Measurements from ENCODE around the gene TXNDC8.

The TXNDC8 gene

DNA sequence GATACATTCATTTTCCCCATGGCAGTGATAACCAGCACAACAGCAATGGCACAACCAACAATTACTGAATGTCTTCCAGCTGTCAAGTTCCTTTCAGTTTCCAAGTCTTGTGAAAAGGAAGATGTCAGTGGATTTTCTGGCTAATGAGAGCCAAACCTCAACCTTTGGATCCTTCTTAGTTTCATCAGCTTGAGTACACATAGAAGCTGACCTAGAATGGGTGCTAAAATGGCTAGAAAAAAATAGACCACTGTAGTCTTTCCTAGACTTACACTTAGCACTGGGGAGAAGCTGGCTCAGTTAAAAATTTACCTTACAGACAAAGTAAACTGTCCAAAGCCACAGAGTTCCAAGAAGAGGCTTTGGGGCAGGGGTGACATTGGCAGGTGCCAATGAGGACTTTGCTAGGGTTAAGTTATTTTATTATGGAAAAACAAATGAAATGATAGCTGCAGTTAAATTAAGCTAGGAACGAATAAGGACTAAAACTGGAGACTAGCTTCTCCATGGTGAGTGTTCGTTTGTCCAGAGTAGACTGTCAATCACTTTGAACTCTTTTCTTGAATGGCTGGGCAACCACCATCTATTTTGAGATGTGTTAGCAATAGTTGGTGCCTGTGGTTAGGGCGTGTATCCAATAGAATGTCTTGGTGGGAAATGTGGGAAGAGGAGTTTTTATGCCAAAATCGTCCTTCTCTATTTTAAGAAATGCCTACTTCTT is 55.5 kb downstream of the TXNDC8 start:
- no peak for DNase-seq (ENCODE audit: low read depth in 2 of 3, low spot score in 2 of 3)

DNA sequence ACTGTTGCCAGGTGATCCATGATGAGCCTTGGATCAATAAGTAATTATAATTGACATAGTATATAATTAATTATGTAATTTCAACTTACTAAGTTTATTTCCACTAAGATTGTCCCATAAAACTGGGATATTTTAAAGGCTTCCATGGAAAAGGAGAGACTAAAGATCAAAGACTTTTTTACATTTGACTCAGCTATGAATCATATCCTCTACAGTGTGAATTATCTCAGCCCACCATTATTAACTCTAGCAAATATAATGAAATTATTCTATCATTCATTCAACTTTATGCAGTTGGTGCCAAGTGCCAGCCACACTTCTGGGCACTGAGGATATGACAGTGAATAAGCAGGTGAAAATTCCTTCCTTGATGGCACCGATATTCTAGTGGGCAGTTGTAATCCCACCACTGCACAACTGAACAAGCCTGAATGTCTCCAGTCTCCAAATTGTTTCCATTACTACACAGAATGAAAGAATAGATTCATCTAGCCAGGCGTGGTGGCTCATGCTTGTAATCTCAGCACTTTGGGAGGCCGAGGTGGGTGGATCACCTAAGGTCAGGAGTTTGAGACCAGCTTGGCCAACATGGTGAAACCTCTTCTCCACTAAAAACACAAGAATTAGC is 59.5 kb downstream of the TXNDC8 start:
- no peak for DNase-seq (ENCODE audit: low read depth in 2 of 3, low spot score in 2 of 3)

DNA sequence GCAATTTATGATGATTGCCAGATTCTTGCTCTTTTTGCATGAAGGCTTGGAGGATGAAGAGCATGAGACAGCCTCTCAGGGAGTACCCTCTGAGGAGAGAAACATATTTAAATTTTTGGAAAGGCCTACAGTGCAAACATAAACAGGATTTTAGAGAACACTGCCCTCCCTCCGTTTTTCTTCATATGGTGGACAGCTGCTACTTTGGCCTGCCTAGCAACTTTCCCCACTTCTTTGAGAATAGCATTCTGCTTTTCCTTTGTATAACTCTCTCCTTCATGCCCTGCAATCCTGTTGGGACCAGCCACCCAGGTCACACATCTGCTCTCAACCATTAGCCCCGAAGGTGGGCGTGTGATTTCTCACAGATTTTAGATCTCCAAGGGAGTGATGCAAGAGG is 60.9 kb downstream of the TXNDC8 start:
- no peak for DNase-seq (ENCODE audit: low read depth in 2 of 3, low spot score in 2 of 3)

DNA sequence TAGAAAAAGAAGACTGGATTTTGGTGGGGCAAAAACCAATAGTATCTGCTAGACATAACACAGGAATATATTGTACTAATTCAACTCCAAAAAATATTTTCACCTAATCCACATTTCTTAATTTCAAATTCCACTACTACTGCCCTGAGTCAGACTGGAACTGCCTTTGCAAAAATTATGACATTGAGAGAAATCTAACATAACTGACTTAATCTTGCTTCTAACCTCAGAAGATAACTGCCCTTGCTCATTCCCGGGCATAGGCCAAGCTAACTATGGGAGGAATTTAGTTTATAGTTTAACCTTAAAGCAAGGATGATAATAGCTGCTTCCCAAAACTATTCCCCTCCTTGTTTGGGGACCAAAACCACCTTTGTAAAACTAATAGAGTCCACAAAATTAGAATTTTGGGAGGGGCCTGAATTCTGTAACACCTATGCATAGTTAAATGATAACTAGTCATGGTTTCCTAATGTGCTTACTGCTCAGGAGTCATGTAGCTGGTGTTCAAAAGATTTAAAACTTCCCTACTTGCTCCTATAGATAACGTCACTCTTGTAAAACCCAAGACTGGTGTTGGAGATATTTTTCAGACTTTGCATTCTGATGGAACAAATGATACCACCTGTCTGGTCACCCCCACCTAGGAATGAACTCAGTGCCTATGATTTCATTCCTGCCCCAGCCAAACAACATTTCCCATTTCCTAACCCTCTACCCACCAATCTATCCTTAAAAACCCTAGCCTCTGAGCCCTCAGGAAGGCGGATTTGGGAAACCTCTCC is 67.3 kb downstream of the TXNDC8 start:
- DNase-seq (ENCODE audit: low read depth in 2 of 3, low spot score in 2 of 3): no peak

DNA sequence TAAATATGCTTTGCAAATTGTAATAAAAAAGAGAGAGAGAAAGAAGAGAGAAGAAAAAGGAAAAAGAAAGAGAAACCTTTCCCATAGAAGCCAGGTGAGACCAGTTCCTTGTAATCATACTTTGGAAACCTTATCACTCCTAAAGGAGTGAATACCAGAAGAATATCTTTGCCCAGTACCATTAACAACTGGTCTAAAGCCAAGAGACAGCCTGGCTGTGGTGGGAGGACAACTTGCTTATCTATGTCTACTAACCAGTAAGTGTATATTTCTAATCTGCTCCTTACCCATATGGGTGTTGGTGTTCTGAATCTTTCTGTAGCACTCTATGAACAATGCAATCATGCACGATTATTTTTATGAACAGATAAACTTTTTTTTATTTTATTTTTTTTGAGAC is 70.9 kb downstream of the TXNDC8 start:
- no peak for DNase-seq (ENCODE audit: low read depth in 2 of 3, low spot score in 2 of 3)

DNA sequence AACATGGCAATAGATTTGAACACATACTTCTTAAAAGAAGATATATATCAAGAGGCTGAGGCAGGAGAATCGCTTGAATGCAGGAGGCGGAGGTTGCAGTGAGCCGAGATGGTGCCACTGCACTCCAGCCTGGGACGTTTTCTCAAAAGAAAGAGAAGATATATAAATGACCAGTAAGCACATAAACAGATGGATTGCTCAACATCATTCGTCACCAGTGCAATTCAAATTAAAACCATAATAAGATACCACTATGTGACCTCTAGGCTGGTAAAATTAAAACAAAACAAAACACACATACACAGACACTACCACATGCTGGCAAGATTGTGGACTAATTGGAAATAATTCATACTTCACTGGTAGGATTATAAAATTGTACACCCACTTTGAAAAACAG is 76.0 kb downstream of the TXNDC8 start:
- no peak for DNase-seq (ENCODE audit: low read depth in 2 of 3, low spot score in 2 of 3)

DNA sequence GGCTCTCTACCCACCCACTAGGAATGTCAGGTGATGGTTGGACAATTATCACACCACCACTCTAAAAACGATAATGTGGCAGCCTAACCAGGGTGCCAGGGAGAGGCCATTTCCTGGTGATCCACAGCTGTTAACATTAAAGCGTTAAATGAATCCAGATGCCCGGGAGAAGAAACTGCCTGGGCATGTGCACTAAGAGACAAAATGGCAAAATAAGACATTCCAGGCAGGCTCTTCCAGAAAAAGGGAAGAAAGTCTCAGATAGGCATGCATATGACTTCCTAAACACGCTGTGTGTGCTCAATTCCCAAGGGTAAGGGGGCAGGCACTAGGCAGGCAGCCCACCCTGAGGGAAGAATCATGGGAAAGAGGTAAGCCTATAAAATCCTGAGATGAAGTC is 76.8 kb downstream of the TXNDC8 start:
- DNase-seq (ENCODE audit: low read depth in 2 of 3, low spot score in 2 of 3): no peak

DNA sequence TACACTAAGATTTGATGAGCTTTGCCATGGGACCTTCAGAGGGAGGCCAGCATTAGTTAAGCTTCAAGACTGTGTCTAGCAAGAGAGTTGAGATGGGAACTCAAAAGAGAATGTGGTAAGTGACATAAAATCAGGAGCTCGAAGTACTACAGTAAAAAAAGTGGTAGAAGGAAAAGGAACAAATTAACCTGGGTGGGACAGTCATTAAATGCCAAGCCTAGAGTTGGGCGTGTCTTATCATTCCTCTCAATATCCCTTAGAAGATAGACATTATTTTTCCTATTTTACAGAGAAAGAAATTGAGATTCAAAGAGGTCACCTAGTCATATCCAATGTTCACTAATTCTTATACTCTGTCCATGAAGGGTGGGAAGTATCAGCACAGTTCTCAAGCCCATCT is 78.1 kb downstream of the TXNDC8 start:
- no peak for DNase-seq (ENCODE audit: low read depth in 2 of 3, low spot score in 2 of 3)

DNA sequence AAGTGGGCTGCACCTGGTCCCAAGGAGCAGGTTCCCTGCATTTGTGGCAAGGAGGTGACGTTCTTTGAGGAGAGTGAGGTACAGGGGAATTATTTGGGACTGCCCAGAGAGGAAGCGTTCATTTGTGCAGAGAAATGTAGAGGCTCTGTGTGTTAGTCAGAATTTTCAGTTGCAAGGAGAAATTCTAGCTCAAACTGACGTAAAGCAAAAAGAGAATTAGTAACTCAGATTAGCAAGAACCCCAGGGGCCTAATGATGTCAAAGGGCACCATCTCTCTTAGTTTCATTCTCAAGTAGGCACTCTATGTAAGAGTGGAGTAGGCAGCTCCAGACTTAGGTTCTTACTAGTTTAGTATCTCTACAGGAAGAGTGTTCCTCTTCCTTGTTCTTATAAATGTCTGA is 79.0 kb downstream of the TXNDC8 start:
- DNase-seq (ENCODE audit: low read depth in 2 of 3, low spot score in 2 of 3): no peak

DNA sequence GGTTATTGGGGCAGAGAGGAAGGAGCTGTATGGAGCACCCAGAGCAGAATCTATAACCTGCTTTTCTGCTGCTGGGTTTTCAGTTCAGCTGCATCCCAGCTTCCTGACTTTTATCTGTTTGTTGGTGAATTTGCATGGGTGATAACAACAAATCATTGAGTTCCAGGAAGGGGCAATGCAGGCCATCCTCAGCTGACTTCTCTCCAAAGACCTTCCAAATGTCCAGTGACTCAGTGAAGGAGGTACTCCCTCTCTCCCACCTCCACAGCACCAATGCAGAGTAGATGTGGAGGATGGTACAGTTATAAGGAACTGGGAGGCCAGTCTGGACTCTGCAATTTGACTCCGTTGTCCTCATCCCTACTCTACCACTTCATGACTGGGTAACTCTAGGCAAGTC is 79.7 kb downstream of the TXNDC8 start:
- DNase-seq (ENCODE audit: low read depth in 2 of 3, low spot score in 2 of 3): no peak

DNA sequence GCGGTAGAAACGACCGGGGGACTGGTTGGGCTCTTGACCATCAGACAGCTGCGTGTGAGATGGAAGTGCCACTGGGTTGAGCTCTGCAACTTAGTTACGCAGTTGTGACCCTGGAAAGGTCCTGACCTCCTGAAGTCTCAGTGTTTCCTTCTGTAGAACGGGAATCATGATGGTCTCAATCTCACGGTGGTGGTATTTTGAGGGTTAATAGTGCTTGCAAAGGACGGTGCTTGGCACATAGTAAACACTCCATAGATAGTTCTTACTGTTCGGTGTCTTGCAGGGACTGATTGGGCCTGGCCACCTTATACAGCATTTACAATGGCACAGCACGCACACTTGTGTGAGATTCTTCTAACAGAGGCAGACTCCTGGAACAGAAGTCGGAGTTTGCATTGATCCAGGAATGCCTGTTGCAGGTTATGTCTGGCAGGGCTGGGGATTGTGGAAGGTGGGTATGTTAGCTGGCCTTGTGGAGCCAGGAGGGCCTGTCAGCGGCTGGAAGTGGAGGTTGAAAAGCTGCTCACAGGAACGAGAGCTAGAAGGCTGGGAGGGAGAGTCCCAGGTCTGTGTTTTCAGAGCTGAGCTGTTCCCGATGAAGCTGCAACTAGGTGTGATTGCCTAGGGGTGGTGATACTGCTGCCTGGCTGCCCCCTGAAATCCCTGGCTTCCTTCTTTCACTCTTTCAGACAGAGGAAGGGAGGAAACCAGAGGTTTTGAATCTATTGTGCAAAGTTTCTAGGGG is 80.4 kb downstream of the TXNDC8 start:
- no peak for DNase-seq (ENCODE audit: low read depth in 2 of 3, low spot score in 2 of 3)

DNA sequence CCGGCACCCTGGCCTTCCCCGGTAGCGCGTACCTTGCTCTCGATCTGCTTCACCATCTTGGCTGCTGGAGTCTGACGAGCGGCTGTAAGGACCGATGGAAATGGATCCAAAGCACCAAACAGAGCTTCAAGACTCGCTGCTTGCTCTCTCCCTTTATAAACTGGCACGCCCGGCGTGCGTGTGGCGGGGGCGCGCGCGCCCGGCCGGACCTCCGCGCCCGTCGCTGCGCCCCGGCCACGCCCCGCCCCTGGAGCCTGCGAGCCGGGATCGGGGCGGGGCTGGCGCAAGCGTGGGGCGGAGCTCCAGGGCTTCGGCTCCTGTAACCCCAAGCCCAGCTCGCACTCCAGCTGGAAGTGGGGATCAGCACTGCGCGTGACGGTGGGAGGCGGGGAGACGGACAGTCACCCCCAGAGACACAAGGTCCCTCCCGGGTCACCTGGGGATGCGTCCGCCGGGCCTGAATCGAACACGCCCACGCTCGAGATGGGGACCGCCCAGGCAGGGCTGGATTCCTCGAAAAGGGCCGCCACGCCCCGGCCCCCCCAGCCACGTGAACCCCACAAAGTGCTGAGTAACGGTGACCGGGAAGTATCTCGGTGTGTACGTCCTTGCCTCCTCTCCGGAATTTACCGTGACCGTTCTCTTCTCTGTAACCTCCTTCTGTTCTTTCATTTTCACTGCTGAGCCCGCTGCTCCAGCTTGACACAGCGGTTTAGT is 81.1 kb downstream of the TXNDC8 start, which contains the start of gene TXN:
Gene TXN (minus strand): TSS at position 128 of the 717 bp plus-strand sequence. CDS start 72 bp downstream, at position 56.
- DNase-seq (ENCODE audit: low read depth in 2 of 3, low spot score in 2 of 3): peak; percentile 70 to 77 (median 74)

DNA sequence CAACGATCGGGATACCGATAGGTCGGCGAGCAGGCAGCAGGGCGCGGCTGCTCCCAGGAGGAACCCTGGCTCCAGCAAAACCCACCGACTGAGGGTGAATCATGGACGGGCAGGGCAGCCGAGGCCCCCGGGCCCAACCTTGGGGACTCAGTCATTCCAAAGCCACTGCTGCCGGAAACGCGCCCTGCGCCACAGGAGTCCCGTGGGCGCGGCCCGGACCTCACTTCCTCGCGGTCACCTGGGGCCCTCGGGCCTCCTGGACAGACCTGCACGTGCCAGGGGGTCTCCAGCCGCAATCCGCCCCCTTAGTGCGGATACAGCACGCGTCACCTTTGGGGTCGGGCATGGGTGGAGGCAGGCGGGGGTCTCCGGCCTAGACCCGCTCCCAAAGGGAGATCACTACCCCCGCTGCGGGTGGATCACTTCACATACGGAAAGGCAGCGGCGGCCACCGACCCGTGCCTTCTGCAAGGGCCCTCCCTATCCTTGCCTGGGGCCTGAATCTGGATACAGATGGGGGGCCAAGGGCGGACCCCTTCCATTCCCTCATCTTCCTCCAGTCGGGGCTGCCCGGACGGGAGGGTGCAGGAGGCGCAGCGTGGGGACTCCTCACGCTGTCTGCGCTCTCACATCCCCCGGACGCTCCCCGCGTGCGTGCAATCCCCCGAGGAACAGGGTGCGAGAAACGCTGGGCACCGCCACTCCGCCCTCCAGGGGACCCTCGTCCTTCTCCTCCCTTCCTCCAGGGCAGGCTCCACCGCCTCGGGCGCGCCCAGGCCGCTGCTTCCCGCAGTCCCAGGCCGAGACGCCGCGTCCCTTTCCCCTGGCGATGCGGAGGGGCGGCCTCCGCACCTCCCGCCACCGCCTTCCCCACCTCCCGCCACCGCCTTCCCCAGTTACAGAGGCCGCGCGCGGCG is 81.9 kb downstream of the TXNDC8 start:
- peak in 2 of 3 experiments; percentile 35 to 39 for DNase-seq (ENCODE audit: low read depth in 2 of 3, low spot score in 2 of 3)

DNA sequence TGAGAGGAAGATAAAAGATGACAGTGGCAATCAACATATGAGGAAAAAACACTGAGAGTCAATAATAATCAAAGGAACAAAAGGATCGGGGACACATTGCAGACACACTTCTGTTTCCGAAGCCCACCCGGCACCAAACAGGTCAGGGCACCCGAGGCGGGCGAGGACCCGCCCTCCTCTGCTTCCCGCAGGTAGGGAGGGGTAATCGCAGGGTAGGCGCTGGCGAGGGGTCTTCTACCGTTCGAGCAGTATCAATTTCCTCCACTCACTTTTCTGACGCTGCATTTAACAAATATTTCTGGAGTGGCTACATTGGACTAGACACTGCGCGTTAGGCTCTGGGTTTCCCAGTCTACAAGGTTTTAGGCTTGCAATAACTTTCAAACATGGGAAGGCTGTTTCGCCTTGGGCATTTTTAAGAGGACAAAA is 82.6 kb downstream of the TXNDC8 start:
- no peak for DNase-seq (ENCODE audit: low read depth in 2 of 3, low spot score in 2 of 3)

DNA sequence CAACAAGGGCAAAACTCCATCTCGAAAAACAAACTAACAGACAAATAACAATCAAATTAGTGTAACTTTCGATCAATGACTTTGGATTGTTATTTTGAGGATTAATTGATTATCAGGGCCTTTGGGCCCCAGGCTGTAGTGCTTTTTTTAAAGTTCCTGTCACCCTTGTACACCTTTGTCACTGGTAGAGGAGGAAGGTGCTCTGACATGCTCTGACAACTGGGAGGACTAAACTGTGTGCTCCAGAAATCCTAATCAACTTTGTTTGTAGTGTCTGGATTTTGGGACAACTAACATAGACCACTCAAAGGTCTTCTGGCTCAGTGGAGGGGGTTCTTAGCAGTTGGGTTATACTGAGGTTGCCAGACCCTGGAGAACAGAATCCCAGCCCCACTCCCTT is 83.2 kb downstream of the TXNDC8 start:
- no peak for DNase-seq (ENCODE audit: low read depth in 2 of 3, low spot score in 2 of 3)
